GM12878 (cell line): Measurements from ENCODE around the gene DDHD1. TPM values are rescaled to one million over a fixed set of nuclear protein-coding genes. Genes with fewer than 3 reads are reported as not detected.
A peak's percentile ranks its signal among the peaks of the same experiment; 100 is the strongest.

ENCODE experiments used
- BACH1 ChIP-seq: fragments of 450-650 bp; IDR thresholded peaks from 2 replicates; pipeline ENCODE4 v1.6.1; 2017; ENCODE audit warnings: mild to moderate bottlenecking, borderline replicate concordance
- BCL11A ChIP-seq: IDR thresholded peaks from 2 replicates; pipeline ENCODE4 v1.6.1; 2011; ENCODE audit warnings: low read depth, low read length
- BRCA1 ChIP-seq: IDR thresholded peaks from 2 replicates; pipeline ENCODE4 v1.6.1; 2011; ENCODE audit warnings: low read depth, low read length, improper control_type of control experiment
- CBX3 ChIP-seq: fragments of 200-600 bp; sonication (generic); IDR thresholded peaks from 2 replicates; pipeline ENCODE4 v1.6.1; 2016; ENCODE audit warnings: low read depth, borderline replicate concordance
- CHD4 ChIP-seq: fragments of 200-600 bp; sonication (generic); IDR thresholded peaks from 2 replicates; pipeline ENCODE4 v1.6.1; 2016; ENCODE audit warnings: mild to moderate bottlenecking
- CREB1 ChIP-seq: IDR thresholded peaks from 2 replicates; pipeline ENCODE4 v1.6.1; 2012; ENCODE audit warnings: low read depth, mild to moderate bottlenecking, inconsistent platforms
- CREM ChIP-seq: IDR thresholded peaks from 2 replicates; pipeline ENCODE4 v1.6.1; 2014; ENCODE audit warnings: antibody characterized with exemption, low read depth
- FOXK2 ChIP-seq: fragments of 450-650 bp; IDR thresholded peaks from 2 replicates; pipeline ENCODE4 v1.6.1; 2017; ENCODE audit warnings: mild to moderate bottlenecking, moderate library complexity
- FOXM1 ChIP-seq: IDR thresholded peaks from 2 replicates; pipeline ENCODE4 v1.6.1; 2012; ENCODE audit warnings: low read depth, mild to moderate bottlenecking, inconsistent platforms, low read length, moderate library complexity
- GABPA ChIP-seq: IDR thresholded peaks from 2 replicates; pipeline ENCODE4 v1.6.1; 2014; ENCODE audit warnings: antibody characterized with exemption, low read depth, mild to moderate bottlenecking, inconsistent platforms
- GATAD2B ChIP-seq: fragments of 450-650 bp; conservative IDR thresholded peaks from 2 replicates; pipeline ENCODE4 v1.6.1; 2017; ENCODE audit warnings: low read depth, mild to moderate bottlenecking, moderate library complexity
- IKZF2 ChIP-seq, 2 experiments: fragments of 450-650 bp; IDR thresholded peaks; 2 replicates each; pipeline ENCODE4 v1.6.1; 2017; ENCODE audit warnings: mild to moderate bottlenecking in 2 of 2, moderate library complexity in 2 of 2
- IRF4 ChIP-seq: IDR thresholded peaks from 2 replicates; pipeline ENCODE4 v1.6.1; 2011; ENCODE audit warnings: low read depth, low read length
- MLLT1 ChIP-seq: fragments of 450-650 bp; IDR thresholded peaks from 2 replicates; pipeline ENCODE4 v1.6.1; 2016; ENCODE audit warnings: mild to moderate bottlenecking
- MYB ChIP-seq: fragments of 150-350 bp; IDR thresholded peaks from 2 replicates; pipeline ENCODE4 v1.6.1; 2014; ENCODE audit warnings: mild to moderate bottlenecking, low read depth, low read length, borderline replicate concordance
- NFIC ChIP-seq: IDR thresholded peaks from 2 replicates; pipeline ENCODE4 v1.6.1; 2012; ENCODE audit warnings: low read depth, mild to moderate bottlenecking, inconsistent platforms, low read length, moderate library complexity
- NFYB ChIP-seq: IDR thresholded peaks from 2 replicates; pipeline ENCODE4 v1.6.1; 2011; ENCODE audit warnings: low read depth, mild to moderate bottlenecking, low read length, improper control_type of control experiment, moderate library complexity; ENCODE audit not compliant: insufficient read depth
- NR2C1 ChIP-seq: fragments of 450-650 bp; IDR thresholded peaks from 2 replicates; pipeline ENCODE4 v1.6.1; 2017; ENCODE audit warnings: antibody characterized with exemption, mild to moderate bottlenecking, moderate library complexity
- NR2C2 ChIP-seq: IDR thresholded peaks from 2 replicates; pipeline ENCODE4 v1.6.1; 2011; ENCODE audit warnings: borderline replicate concordance, low read depth; ENCODE audit not compliant: control insufficient read depth, insufficient read length
- PML ChIP-seq: IDR thresholded peaks from 2 replicates; pipeline ENCODE4 v1.6.1; 2012; ENCODE audit warnings: low read length, inconsistent platforms
- POLR2AphosphoS5 ChIP-seq: IDR thresholded peaks from 2 replicates; pipeline ENCODE4 v1.6.1; 2011; ENCODE audit warnings: mild to moderate bottlenecking, low read length, inconsistent platforms
- RCOR1 ChIP-seq: conservative IDR thresholded peaks from 2 replicates; pipeline ENCODE4 v1.6.1; 2012; ENCODE audit warnings: low read depth, low read length, improper control_type of control experiment
- RELB ChIP-seq: fragments of 450-650 bp; IDR thresholded peaks from 2 replicates; pipeline ENCODE4 v1.6.1; 2017; ENCODE audit warnings: low read depth, mild to moderate bottlenecking, moderate library complexity
- RUNX3 ChIP-seq: IDR thresholded peaks from 2 replicates; pipeline ENCODE4 v1.6.1; 2012; ENCODE audit warnings: low read length, inconsistent platforms
- SP1 ChIP-seq: IDR thresholded peaks from one replicate; pipeline ENCODE4 v1.6.1; 2011; ENCODE audit warnings: low read depth, low read length
- SREBF1 ChIP-seq: IDR thresholded peaks from 2 replicates; pipeline ENCODE4 v1.6.1; 2012; ENCODE audit warnings: mild to moderate bottlenecking, low read length
- SUZ12 ChIP-seq: fragments of 200-600 bp; sonication (generic); IDR thresholded peaks from one replicate; pipeline ENCODE4 v1.6.1; 2018; ENCODE audit warnings: antibody characterized with exemption, mild to moderate bottlenecking; ENCODE audit not compliant: unreplicated experiment
- TAF1 ChIP-seq: IDR thresholded peaks from 2 replicates; pipeline ENCODE4 v1.6.1; 2011; ENCODE audit warnings: mild to moderate bottlenecking, low read depth, low read length, borderline replicate concordance
- ZBED1 ChIP-seq: IDR thresholded peaks from 2 replicates; pipeline ENCODE4 v1.6.1; 2016; ENCODE audit warnings: borderline replicate concordance
- ZNF24 ChIP-seq: fragments of 450-650 bp; IDR thresholded peaks from 2 replicates; pipeline ENCODE4 v1.6.1; 2017; ENCODE audit warnings: antibody characterized with exemption, mild to moderate bottlenecking
- polyA plus RNA-seq, 11 experiments: library from polyadenylated mRNA; depleted of rRNA in 4 of 11; unstranded in 6 of 11; stranded (reverse) in 5 of 11; fragments of >200 nt; fragmentation: Nextera tagmentation in 4 of 11; fragmentation: Illumina TruSeq in 1 of 11; extraction: Ambion mirVana in 4 of 11; extraction: Trizol in 1 of 11; gene quantifications; 1 replicate in 1 of 11; 2 replicates in 10 of 11; pipeline versions ENCODE4 v1.2.1 to v1.2.3, GENCODE V29; 2011 to 2016; ENCODE audit warnings: inconsistent platforms in 2 of 11, missing spikeins in 2 of 11, low read depth in 1 of 11
- total RNA-seq, 4 experiments: library from RNA; depleted of rRNA in 3 of 4; stranded (reverse); fragments of >200 nt in 3 of 4; fragmentation: Illumina TruSeq in 1 of 4; extraction: Trizol in 1 of 4; gene quantifications; 2 replicates each; pipeline versions ENCODE4 v1.2.1 to v1.2.3, GENCODE V29; 2013 to 2021

Gene DDHD1
- total and polyA plus RNA-seq, 10 of the 15 experiments (the other 5 are each of a cell fraction or from before 2014, with no cell fraction given): 7.7 to 52.3 (median 28.5) TPM

GRCh38 chr14:53109105-53110041 is 43.8 kb downstream of the DDHD1 start (continued):
- peak; percentile 15; the same call in 1 of the 2 replicates for TF ChIP-seq CREB1
- TF ChIP-seq ZBED1: peak; percentile 60; the same call in 1 of the 2 replicates
- no peak; the same call in 1 of the 2 replicates for TF ChIP-seq PML
- no peak for TF ChIP-seq SP1
- no peak; the same call in 1 of the 2 replicates for TF ChIP-seq GATAD2B
- no peak for TF ChIP-seq GABPA
- no peak for TF ChIP-seq CBX3
- no peak for TF ChIP-seq BACH1
- TF ChIP-seq NR2C2: no peak
- no peak for TF ChIP-seq BRCA1
- TF ChIP-seq NFIC: peak; percentile 80
- no peak for TF ChIP-seq SREBF1
- TF ChIP-seq IKZF2 (IDR thresholded peaks at IDR 0.05): peak; percentile 62 to 69
- no peak for TF ChIP-seq RCOR1
- TF ChIP-seq POLR2AphosphoS5: peak; percentile 66
- peak; percentile 73 for TF ChIP-seq TAF1
- TF ChIP-seq CREM: peak; percentile 57; the same call in 1 of the 2 replicates
- no peak for TF ChIP-seq FOXK2
- TF ChIP-seq MYB: no peak
- TF ChIP-seq FOXM1: peak; percentile 81
- no peak for TF ChIP-seq NFYB
- peak; percentile 82 for TF ChIP-seq RUNX3
- 0 out of 2 replicates have a peak, but pooled peaks have one; percentile 34 for TF ChIP-seq IRF4
- no peak for TF ChIP-seq SUZ12
- TF ChIP-seq CHD4: no peak; the same call in 1 of the 2 replicates
- no peak for TF ChIP-seq BCL11A
- peak; percentile 75 for TF ChIP-seq NR2C1
- no peak for TF ChIP-seq ZNF24
- TF ChIP-seq RELB: peak; percentile 60
- no peak for TF ChIP-seq MLLT1
